T-helper 17 cell (primary cell): ENCODE results near the gene PATL1. TPM values are rescaled to one million over a fixed set of nuclear protein-coding genes. Genes with fewer than 3 reads are reported as not detected.

Source experiments
- ATAC-seq: fragments of 150-1000 bp; cut with Tn5 transposase; 2 replicates; pipeline ENCODE4 v1.10.0; 2021; ENCODE audit warnings: mild to moderate bottlenecking, moderate library complexity
- DNase-seq, 3 donors: peaks; one replicate each; pipeline versions ENCODE4 v3.0.0 to v3.0.0-alpha.2; 2020 to 2021
- H3K9me3 ChIP-seq: one replicate; pipeline ENCODE4 v1.7.0; 2013; ENCODE audit warnings: low read length, mild to moderate bottlenecking; ENCODE audit not compliant: control insufficient read depth, poor library complexity, severe bottlenecking
- H3K27ac Mint-ChIP-seq: one replicate; pipeline ENCODE4 v1.8.0; 2022; ENCODE audit warnings: mild to moderate bottlenecking, moderate library complexity, mixed read lengths
- H3K27me3 Mint-ChIP-seq: one replicate; pipeline ENCODE4 v1.8.0; 2022; ENCODE audit warnings: mixed read lengths
- H3K36me3 Mint-ChIP-seq: one replicate; pipeline ENCODE4 v1.8.0; 2022; ENCODE audit warnings: low read depth, mixed read lengths
- H3K4me1 Mint-ChIP-seq: one replicate; pipeline ENCODE4 v1.8.0; 2022; ENCODE audit warnings: mild to moderate bottlenecking, mixed read lengths
- H3K4me3 Mint-ChIP-seq: one replicate; pipeline ENCODE4 v1.8.0; 2022; ENCODE audit warnings: mild to moderate bottlenecking, moderate library complexity, mixed read lengths
- total RNA-seq, 4 donors: library from RNA in 2 of 4; stranded (reverse) in 2 of 4; gene quantifications; one replicate each; pipeline ENCODE4 v1.2.3 and lab custom pipeline; 2022 to 2026

The PATL1 gene
- total RNA-seq, 2 donors from 2014 or later: 49.0 to 62.6 TPM

DNA sequence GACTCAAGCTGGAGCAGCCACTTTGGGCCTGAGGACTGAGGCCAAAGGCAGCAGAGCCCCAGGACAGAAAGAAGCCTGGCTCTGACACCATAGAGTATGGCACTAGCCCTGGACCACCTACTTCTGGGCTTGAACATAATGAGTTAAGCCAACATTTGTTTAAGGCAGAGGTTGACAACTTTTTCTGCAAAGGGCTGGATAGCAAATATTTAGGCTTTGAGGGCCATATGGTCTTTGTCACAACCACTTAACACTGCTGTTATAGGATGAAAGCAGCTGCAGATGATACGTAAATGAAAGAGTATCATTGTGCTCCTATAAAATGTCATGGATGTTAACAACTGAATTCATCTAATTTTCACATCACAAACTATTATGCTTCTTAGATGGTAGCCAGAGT is 69.9 kb downstream of the PATL1 start:
- no peak for DNase-seq
- H3K4me3 Mint-ChIP-seq: no peak overlapping the region
- H3K27me3 Mint-ChIP-seq: no peaks in the 10 kb centered on the region
- ATAC-seq: no peak
- H3K27ac Mint-ChIP-seq: no peak overlapping the region
- H3K36me3 Mint-ChIP-seq: peaks cover 6% of the 10 kb centered on the region
- H3K4me1 Mint-ChIP-seq: peaks cover 12% of the 10 kb centered on the region
- no peaks in the 10 kb centered on the region for H3K9me3 ChIP-seq

Other genes with a start within 250 kb of the PATL1 start
- not detected for gene OR5A2, start 242.6 kb downstream of the PATL1 start, total RNA-seq
- not detected for gene OR5A1, start 232.6 kb downstream of the PATL1 start, total RNA-seq
- gene OR4D6, start 212.1 kb downstream of the PATL1 start, total RNA-seq: not detected
- gene OR4D10, start 195.7 kb downstream of the PATL1 start, total RNA-seq: not detected
- gene OR4D11, start 165.5 kb downstream of the PATL1 start, total RNA-seq: not detected
- not detected for gene OR4D9, start 157.5 kb downstream of the PATL1 start, total RNA-seq
- gene OSBP, start 53.3 kb downstream of the PATL1 start, total RNA-seq: 10 to 100 TPM; 53.0 to 63.1 TPM
- not detected for gene OR10V1, start 44.8 kb upstream of the PATL1 start, total RNA-seq
- gene STX3, start 86.3 kb upstream of the PATL1 start, total RNA-seq: 1 to 10 TPM; 4.7 to 6.6 TPM
- 10 to 100 TPM; 18.4 to 21.8 TPM for gene MRPL16, start 141.7 kb upstream of the PATL1 start, total RNA-seq
- gene CBLIF, start 176.5 kb upstream of the PATL1 start, total RNA-seq: not detected
- gene TCN1, start 197.4 kb upstream of the PATL1 start, total RNA-seq: under 1 TPM in 1 of 2 donors, not detected in 1; 0.55 TPM
- gene OOSP3, start 209.7 kb upstream of the PATL1 start, total RNA-seq: not detected